Ishikawa (cell line): ENCODE measurements around the gene CALHM3.

Source experiments
- EGR1 ChIP-seq: IDR thresholded peaks from 2 replicates; pipeline ENCODE4 v1.6.1; 2012
- EP300 ChIP-seq: IDR thresholded peaks from 2 replicates; pipeline ENCODE4 v1.6.1; 2012; ENCODE audit warnings: borderline replicate concordance
- RAD21 ChIP-seq: IDR thresholded peaks from 2 replicates; pipeline ENCODE4 v1.6.1; 2012; ENCODE audit warnings: low read depth
- TAF1 ChIP-seq: IDR thresholded peaks from 2 replicates; pipeline ENCODE4 v1.6.1; 2012; ENCODE audit warnings: low read depth, mild to moderate bottlenecking
- TF ChIP-seq, protein P1 (sequence below): IDR thresholded peaks from 2 replicates; pipeline ENCODE4 v1.6.1; 2012
- TF ChIP-seq, protein P2 (sequence below): IDR thresholded peaks from 2 replicates; pipeline ENCODE4 v1.6.1; 2012; ENCODE audit warnings: low read depth, mild to moderate bottlenecking

GRCh38 chr10:103441206-103441605 is 37.8 kb downstream of the CALHM3 start:
- TF ChIP-seq, protein P1, sequence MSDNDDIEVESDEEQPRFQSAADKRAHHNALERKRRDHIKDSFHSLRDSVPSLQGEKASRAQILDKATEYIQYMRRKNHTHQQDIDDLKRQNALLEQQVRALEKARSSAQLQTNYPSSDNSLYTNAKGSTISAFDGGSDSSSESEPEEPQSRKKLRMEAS = no peak
- TF ChIP-seq EP300 (no peak), TAF1 (no peak), EGR1 (no peak), RAD21 (no peak)
- TF ChIP-seq, protein P2, sequence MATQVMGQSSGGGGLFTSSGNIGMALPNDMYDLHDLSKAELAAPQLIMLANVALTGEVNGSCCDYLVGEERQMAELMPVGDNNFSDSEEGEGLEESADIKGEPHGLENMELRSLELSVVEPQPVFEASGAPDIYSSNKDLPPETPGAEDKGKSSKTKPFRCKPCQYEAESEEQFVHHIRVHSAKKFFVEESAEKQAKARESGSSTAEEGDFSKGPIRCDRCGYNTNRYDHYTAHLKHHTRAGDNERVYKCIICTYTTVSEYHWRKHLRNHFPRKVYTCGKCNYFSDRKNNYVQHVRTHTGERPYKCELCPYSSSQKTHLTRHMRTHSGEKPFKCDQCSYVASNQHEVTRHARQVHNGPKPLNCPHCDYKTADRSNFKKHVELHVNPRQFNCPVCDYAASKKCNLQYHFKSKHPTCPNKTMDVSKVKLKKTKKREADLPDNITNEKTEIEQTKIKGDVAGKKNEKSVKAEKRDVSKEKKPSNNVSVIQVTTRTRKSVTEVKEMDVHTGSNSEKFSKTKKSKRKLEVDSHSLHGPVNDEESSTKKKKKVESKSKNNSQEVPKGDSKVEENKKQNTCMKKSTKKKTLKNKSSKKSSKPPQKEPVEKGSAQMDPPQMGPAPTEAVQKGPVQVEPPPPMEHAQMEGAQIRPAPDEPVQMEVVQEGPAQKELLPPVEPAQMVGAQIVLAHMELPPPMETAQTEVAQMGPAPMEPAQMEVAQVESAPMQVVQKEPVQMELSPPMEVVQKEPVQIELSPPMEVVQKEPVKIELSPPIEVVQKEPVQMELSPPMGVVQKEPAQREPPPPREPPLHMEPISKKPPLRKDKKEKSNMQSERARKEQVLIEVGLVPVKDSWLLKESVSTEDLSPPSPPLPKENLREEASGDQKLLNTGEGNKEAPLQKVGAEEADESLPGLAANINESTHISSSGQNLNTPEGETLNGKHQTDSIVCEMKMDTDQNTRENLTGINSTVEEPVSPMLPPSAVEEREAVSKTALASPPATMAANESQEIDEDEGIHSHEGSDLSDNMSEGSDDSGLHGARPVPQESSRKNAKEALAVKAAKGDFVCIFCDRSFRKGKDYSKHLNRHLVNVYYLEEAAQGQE = no peak
